NK-92 (cell line): ENCODE results near the gene ANK2.
"Not testable (repeated sequence)": the region's sequence is repeated elsewhere in the genome, so short reads cannot be mapped to it uniquely, and the experiment has no call there.

Experiments used
- DNase-seq: peaks from one replicate; lab custom pipeline; 2025; ENCODE audit not compliant: unreplicated experiment; lab: John Stamatoyannopoulos, UW

Gene ANK2

DNA sequence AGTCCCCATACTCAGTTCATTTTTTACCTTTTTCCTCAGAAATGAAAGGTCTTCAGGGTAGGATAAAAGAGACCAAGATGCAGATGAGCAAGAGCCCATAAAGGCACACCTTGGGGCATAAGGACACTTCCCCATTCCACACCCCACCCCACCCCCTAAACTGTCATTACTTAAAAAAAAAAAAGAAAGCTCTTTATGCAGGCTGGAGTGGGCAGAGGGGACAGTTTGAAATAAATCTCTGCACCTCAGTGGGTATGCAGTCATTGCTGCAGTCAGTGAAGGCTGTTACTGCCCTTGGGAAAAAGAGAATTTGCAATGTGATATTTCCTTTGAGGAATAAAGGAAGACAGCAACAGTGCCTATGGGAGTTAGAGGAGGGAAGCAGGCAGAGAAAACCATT, 137.5 kb downstream of the ANK2 start:
- DNase-seq: no peak

GRCh38 chr4:113187358-113187757, 137.9 kb downstream of the ANK2 start:
- no peak for DNase-seq

- DNase-seq: no peak
These were observed 140.1 kb downstream of the ANK2 start for GRCh38 chr4:113189546-113189945.

DNA sequence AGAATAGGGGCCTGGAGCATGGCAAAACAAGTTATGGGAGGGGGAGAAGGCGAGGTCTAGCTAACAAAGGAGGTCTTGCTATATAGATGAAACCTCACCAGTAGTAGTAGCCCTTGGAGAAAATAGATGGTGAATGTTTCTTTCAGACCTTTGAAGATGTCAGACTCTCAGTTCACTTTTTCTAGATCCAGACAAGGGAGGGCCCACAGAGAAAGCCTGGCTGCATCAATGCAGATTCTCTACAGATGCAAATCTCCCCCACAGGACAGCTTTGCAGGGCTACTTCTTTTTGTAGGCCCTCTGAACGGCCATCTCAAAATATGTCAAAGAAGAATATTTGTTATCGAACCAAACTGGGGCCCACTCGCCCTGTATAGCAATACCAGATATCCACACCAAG, 159.7 kb downstream of the ANK2 start:
- no peak for DNase-seq

- no peak for DNase-seq
These were observed 160.3 kb downstream of the ANK2 start for GRCh38 chr4:113209652-113210320.

- no peak for DNase-seq
These were observed 163.2 kb downstream of the ANK2 start for GRCh38 chr4:113212613-113213012.

- DNase-seq: no peak
These were observed 172.5 kb downstream of the ANK2 start for GRCh38 chr4:113221990-113222389.

- DNase-seq: no peak
These were observed 173.0 kb downstream of the ANK2 start for GRCh38 chr4:113222471-113222870.

- no peak for DNase-seq
These were observed 173.5 kb downstream of the ANK2 start for GRCh38 chr4:113223001-113223400.

DNA sequence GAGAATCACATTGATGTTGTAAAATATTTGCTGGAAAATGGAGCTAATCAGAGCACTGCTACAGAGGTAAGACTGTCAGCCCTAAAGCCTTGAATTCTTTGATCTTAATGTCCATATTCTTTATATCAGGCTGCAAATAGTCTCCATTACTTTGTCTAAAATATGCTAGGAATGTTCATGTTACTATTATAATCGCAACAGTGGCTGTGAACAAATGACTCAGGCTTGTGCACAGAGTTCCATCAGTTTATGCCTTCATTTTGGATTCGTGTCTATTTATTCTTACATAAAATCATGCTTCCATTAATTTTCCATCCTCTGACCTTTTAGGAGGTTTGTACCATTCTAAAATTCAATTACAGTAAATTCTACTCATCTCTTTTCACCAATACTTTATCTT, 182.7 kb downstream of the ANK2 start:
- no peak for DNase-seq

DNA sequence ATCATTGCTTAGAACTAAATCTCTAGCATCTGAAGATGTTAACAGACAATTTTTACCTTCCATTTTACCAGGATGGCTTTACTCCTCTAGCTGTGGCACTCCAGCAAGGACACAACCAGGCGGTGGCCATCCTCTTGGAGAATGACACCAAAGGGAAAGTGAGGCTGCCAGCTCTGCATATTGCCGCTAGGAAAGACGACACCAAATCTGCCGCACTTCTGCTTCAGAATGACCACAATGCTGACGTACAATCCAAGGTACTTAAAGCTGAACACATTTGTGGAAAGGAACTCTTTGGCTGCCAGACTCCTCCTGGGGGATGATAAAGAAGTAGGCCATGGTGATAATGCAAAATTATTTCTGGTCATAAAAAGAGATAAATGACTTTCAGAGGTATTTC, 187.5 kb downstream of the ANK2 start:
- DNase-seq: no peak

- DNase-seq: no peak
These were observed 193.9 kb downstream of the ANK2 start for GRCh38 chr4:113243312-113243711.

DNA sequence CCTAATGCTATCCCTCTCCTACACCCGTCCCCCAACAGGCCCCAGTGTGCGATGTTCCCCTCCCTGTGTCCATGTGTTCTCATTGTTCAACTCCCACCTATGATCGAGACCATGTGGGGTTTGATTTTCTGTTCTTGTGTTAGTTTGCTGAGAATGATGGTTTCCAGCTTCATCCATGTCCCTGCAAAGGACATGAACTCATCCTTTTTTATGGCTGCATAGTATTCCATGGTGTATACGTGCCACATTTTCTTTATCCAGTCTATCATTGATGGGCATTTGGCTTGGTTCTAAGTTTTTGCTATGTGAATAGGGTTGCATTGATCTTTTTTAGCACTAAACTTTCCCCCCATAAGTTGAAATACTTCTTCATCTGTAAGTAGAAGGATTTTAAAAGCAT, 195.3 kb downstream of the ANK2 start:
- DNase-seq: not testable (repeated sequence)

DNA sequence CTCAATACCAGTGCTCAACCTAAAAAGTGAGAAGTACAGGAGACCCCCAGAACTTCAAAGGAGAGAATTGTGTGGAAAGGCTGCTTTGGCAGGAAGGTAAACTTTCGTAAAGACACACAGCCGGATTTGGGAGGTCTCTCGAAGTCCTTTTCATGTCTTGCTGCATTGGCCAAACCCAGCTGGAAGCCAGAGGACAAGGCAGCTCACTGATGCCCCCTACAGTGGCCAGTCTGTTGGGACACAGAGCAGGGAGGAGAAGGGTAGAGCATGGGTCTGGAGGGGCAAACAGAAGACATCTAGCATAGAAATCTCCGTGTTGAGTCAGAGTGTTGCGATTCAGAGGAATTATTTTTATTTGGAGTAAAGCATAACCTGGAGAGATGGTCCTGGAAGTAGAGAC, 198.9 kb downstream of the ANK2 start:
- DNase-seq: no peak

- no peak for DNase-seq
These were observed 206.2 kb downstream of the ANK2 start for GRCh38 chr4:113255628-113256027.

- DNase-seq: no peak
These were observed 207.5 kb downstream of the ANK2 start for GRCh38 chr4:113256946-113257345.

- DNase-seq: no peak
These were observed 211.2 kb downstream of the ANK2 start for GRCh38 chr4:113260688-113261087.

DNA sequence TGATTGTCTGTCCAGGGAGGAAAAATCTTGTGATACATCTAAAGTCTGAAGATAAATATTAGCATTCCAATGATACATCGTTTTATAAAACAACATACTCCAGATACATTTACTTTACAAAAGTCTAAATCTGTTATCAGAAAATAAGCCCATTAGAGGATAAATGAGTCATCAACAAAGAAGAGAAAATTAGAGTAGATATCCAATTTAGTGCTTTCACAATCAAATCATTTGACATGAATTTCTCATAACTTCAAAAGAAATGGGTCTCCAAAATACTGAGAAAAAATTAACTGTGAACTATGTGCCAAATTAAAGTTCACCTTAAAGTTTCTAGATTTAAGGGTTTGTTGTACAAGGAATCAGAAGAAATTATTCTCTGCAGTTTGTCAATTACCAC, 213.8 kb downstream of the ANK2 start:
- DNase-seq: no peak

DNA sequence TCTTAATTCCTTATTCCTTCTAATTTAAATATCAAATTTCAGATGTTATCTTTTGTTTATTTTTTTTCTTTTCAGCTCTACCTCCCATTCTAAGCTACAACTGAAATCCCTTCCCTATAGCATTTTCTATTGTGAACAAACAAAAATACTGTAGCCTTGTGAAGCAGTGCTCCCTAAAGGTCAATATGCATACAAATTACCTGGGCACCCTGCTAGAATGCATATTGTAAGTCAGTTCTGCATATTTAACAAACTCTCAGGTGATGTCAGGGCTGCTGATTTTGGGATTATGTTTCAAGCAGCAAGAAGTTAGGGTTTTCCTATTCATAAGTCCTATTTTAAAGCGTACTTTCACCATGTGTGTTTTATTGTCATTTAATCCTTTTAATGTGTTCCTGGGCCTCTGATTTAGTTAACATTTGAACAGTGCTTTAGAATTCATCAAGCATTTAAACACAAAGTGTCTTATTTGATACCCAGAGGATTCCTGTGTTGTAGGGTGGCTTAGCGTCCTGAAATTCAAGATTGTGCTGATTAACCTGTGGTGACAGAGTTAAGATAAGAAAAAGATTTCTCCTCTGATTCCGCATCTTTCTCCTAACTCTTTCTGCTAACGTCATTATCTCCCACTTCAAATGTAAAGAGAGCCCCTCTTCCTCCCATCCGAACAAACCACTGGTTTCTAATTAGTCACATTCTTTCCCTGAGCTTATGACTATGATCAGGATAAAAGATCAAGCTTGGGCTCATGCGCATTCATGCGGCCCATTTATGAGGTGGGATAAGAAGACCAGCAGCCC, 221.3 kb downstream of the ANK2 start:
- DNase-seq: no peak

DNA sequence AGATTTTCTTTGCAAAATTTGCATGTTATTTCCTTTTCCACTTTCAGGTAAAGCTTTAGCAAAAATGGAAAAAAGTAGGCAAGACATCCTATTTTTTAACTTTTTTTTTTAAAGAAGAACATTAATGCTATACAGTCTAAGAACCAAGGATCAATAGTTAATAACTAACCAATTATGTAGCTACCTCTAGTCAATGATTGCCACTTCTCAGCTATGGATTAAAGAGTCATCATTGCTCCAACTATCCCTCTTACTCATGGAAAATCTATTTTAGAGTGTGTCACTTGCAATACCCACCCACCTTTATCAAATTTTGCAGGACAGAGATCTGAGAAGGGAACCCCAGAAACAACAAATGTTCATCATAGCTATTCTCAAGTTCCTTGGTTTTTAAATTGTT, 223.1 kb downstream of the ANK2 start:
- DNase-seq: no peak

GRCh38 chr4:113273721-113274220, 224.3 kb downstream of the ANK2 start:
- no peak for DNase-seq

GRCh38 chr4:113276464-113277170, 227.2 kb downstream of the ANK2 start:
- no peak for DNase-seq
